WTC11 (cell line): ENCODE results near the gene BDKRB2. TPM values are rescaled to one million over a fixed set of nuclear protein-coding genes. Genes with fewer than 3 reads are reported as not detected.

Source experiments
- ATAC-seq: fragments of 200-7000 bp; cut with Tn5 transposase; 2 replicates; pipeline ENCODE4 v1.10.0; 2021; ENCODE audit warnings: mild to moderate bottlenecking, moderate library complexity
- CTCF ChIA-PET: fragments of 300-600 bp; sonication (Branson Sonifier 250); formaldehyde crosslinking; loops from one replicate; lab custom pipeline; 2021; ENCODE audit warnings: antibody characterized with exemption; lab: Charles Lee
- POLR2A ChIA-PET: fragments of 350-600 bp; sonication (Branson Sonifier 250); formaldehyde crosslinking; loops from one replicate; lab custom pipeline; 2021; ENCODE audit warnings: antibody characterized with exemption; lab: Charles Lee
- DNase-seq: peaks from one replicate; pipeline ENCODE4 v3.0.0; 2021; ENCODE audit warnings: low spot score
- H3K27ac Mint-ChIP-seq: 2 replicates; pipeline ENCODE4 v1.8.0; 2021; ENCODE audit warnings: mixed read lengths
- H3K27me3 Mint-ChIP-seq: 2 replicates; pipeline ENCODE4 v1.8.0; 2021; ENCODE audit warnings: low read depth, mild to moderate bottlenecking, moderate library complexity, mixed read lengths
- H3K36me3 Mint-ChIP-seq: 2 replicates; pipeline ENCODE4 v1.8.0; 2021; ENCODE audit warnings: mixed read lengths
- H3K4me1 Mint-ChIP-seq: 2 replicates; pipeline ENCODE4 v1.8.0; 2022; ENCODE audit warnings: mixed read lengths
- H3K4me3 Mint-ChIP-seq: 2 replicates; pipeline ENCODE4 v1.8.0; 2021; ENCODE audit warnings: mild to moderate bottlenecking, moderate library complexity, mixed read lengths
- H3K9me3 Mint-ChIP-seq: 2 replicates; pipeline ENCODE4 v1.8.0; 2021; ENCODE audit warnings: mixed read lengths
- CTCF ChIP-seq: fragments of 200-600 bp; IDR thresholded peaks from 2 replicates; pipeline ENCODE4 v1.8.0; 2022; ENCODE audit warnings: antibody characterized with exemption
- FOXP1 ChIP-seq: sonication (generic); formaldehyde crosslinking; IDR thresholded peaks from 2 replicates; pipeline ENCODE4 v1.8.0; 2022; ENCODE audit warnings: missing genetic modification reagents, mild to moderate bottlenecking, moderate library complexity, borderline replicate concordance
- JAZF1 ChIP-seq: fragments of 250-450 bp; sonication (Bioruptor Pico); IDR thresholded peaks from 2 replicates; pipeline ENCODE4 v1.9.0; 2021; ENCODE audit warnings: moderate library complexity, mild to moderate bottlenecking, inconsistent platforms
- KAT7 ChIP-seq: sonication (generic); formaldehyde crosslinking; IDR thresholded peaks from 2 replicates; pipeline ENCODE4 v1.8.1; 2023; ENCODE audit warnings: missing genetic modification reagents, mild to moderate bottlenecking, borderline replicate concordance
- MLX ChIP-seq: sonication (generic); formaldehyde crosslinking; IDR thresholded peaks from 2 replicates; pipeline ENCODE4 v1.8.1; 2023; ENCODE audit warnings: mild to moderate bottlenecking, missing genetic modification reagents, moderate library complexity
- NFYB ChIP-seq: sonication (generic); formaldehyde crosslinking; conservative IDR thresholded peaks from 2 replicates; pipeline ENCODE4 v1.8.0; 2022; ENCODE audit warnings: low read depth, missing genetic modification reagents
- NR1H2 ChIP-seq: sonication (generic); formaldehyde crosslinking; IDR thresholded peaks from 2 replicates; pipeline ENCODE4 v1.9.0; 2021; ENCODE audit warnings: mild to moderate bottlenecking, moderate library complexity, missing genetic modification reagents
- TCF7 ChIP-seq: sonication (generic); formaldehyde crosslinking; IDR thresholded peaks from 2 replicates; pipeline ENCODE4 v1.8.0; 2022; ENCODE audit warnings: mild to moderate bottlenecking, low read depth, missing genetic modification reagents, moderate library complexity
- USF2 ChIP-seq: sonication (generic); formaldehyde crosslinking; IDR thresholded peaks from 2 replicates; pipeline ENCODE4 v1.8.1; 2023; ENCODE audit warnings: mild to moderate bottlenecking, missing genetic modification reagents, moderate library complexity
- ZNF219 ChIP-seq: sonication (generic); formaldehyde crosslinking; IDR thresholded peaks from 2 replicates; pipeline ENCODE4 v1.8.0; 2023; ENCODE audit warnings: missing genetic modification reagents, mild to moderate bottlenecking, borderline replicate concordance
- total RNA-seq: library from RNA; stranded (reverse); gene quantifications from 3 replicates; pipeline ENCODE4 v1.2.3, GENCODE V29; 2021
- TF ChIP-seq, protein P1 (sequence below): fragments of 250-450 bp; sonication (Bioruptor Pico); IDR thresholded peaks from 2 replicates; pipeline ENCODE4 v1.8.0; 2021; ENCODE audit warnings: mild to moderate bottlenecking
- TF ChIP-seq, protein P2 (sequence below): sonication (generic); formaldehyde crosslinking; conservative IDR thresholded peaks from 2 replicates; pipeline ENCODE4 v1.8.1; 2022; ENCODE audit warnings: mild to moderate bottlenecking, missing genetic modification reagents
- TF ChIP-seq, protein P3 (sequence below): sonication (generic); formaldehyde crosslinking; IDR thresholded peaks from 2 replicates; pipeline ENCODE4 v1.8.0; 2022; ENCODE audit warnings: mild to moderate bottlenecking, missing genetic modification reagents

BDKRB2 gene
- total RNA-seq, 1 experiment from 2014 or later = 0.17 TPM

- no peak for TF ChIP-seq CTCF
- no peak for TF ChIP-seq NFYB (CRISPR knock-in tag)
- no peak for TF ChIP-seq ZNF219 (CRISPR knock-in tag)
- TF ChIP-seq TCF7 = no peak
- no peak for TF ChIP-seq NR1H2
- TF ChIP-seq, protein P1, sequence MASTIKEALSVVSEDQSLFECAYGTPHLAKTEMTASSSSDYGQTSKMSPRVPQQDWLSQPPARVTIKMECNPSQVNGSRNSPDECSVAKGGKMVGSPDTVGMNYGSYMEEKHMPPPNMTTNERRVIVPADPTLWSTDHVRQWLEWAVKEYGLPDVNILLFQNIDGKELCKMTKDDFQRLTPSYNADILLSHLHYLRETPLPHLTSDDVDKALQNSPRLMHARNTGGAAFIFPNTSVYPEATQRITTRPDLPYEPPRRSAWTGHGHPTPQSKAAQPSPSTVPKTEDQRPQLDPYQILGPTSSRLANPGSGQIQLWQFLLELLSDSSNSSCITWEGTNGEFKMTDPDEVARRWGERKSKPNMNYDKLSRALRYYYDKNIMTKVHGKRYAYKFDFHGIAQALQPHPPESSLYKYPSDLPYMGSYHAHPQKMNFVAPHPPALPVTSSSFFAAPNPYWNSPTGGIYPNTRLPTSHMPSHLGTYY (CRISPR knock-in tag) = no peak
- no peak for TF ChIP-seq JAZF1 (CRISPR knock-in tag)
- no peak for TF ChIP-seq MLX (CRISPR knock-in tag)
- no peak for TF ChIP-seq KAT7 (CRISPR knock-in tag)
- no peak for TF ChIP-seq FOXP1 (CRISPR knock-in tag)
- TF ChIP-seq, all 79 proteins: peak for 0
Measured at GRCh38 chr14:96178461-96179321, 25.9 kb upstream of the BDKRB2 start (continued).

- POLR2A ChIA-PET = no interaction called here
Measured at GRCh38 chr14:96180043-96180874, 24.4 kb upstream of the BDKRB2 start.

More at GRCh38 chr14:96180043-96180874, 24.4 kb upstream of the BDKRB2 start:
- DNase-seq (no peak), ATAC-seq (no peak)
- Mint-ChIP-seq H3K4me1 (0 out of 2 replicates have a peak, but pooled peaks cover 3% of the 10 kb centered on the region), H3K4me3 (no peak overlapping the region), H3K27ac (no peak overlapping the region), H3K9me3 (peaks cover 6% of the 10 kb centered on the region), H3K27me3 (no peaks in the 10 kb centered on the region), H3K36me3 (no peaks in the 10 kb centered on the region)
- TF ChIP-seq NFYB (CRISPR knock-in tag) (0 out of 2 replicates have a peak, but pooled peaks have one; percentile 32), USF2 (CRISPR knock-in tag) (peak; percentile 66)
- TF ChIP-seq, protein P2, sequence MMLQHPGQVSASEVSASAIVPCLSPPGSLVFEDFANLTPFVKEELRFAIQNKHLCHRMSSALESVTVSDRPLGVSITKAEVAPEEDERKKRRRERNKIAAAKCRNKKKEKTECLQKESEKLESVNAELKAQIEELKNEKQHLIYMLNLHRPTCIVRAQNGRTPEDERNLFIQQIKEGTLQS (CRISPR knock-in tag) = no peak
- TF ChIP-seq, protein P3, sequence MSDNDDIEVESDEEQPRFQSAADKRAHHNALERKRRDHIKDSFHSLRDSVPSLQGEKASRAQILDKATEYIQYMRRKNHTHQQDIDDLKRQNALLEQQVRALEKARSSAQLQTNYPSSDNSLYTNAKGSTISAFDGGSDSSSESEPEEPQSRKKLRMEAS (CRISPR knock-in tag) = no peak
- CTCF ChIA-PET = no interaction called here
